Measurements from ENCODE around the gene PPP1R2.

The PPP1R2 gene

GRCh38 chr3:195549931-195550519, 6.9 kb upstream of the PPP1R2 start:
- Histone ChIP-seq H3K27ac (no peak overlapping the region), H3K27me3 (no peaks in the 10 kb centered on the region), H3K36me3 (no peaks in the 10 kb centered on the region), H3K9me3 (no peaks in the 10 kb centered on the region), H3K4me1 (peaks cover 0 to 15% (median 9%) of the 10 kb centered on the region in 4 donors), H3K4me3 (no peak overlapping the region)
- intact Hi-C loops (cut with DNase I; ENCODE audit: low total_unique reads) = loop anchor here (10.0 kb wide), 2 partner anchors 105 to 875 kb away; partner anchors contain the start of gene ACAP2
- no peak for DNase-seq
- no peak for TF ChIP-seq CTCF (IDR thresholded peaks at IDR 0.05)

GRCh38 chr3:195548987-195549386, 5.9 kb upstream of the PPP1R2 start:
- Histone ChIP-seq H3K4me1 (peaks cover 0 to 25% (median 19%) of the 10 kb centered on the region in 4 donors), H3K9me3 (no peaks in the 10 kb centered on the region), H3K27me3 (no peaks in the 10 kb centered on the region), H3K36me3 (no peaks in the 10 kb centered on the region), H3K27ac (no peak overlapping the region), H3K4me3 (no peak overlapping the region)
- intact Hi-C loops (cut with DNase I; ENCODE audit: low total_unique reads) = loop anchor here (10.0 kb wide), 1 partner anchor 104 kb away; the partner anchor contains the start of gene ACAP2
- DNase-seq = no peak
- TF ChIP-seq CTCF (IDR thresholded peaks at IDR 0.05) = no peak

GRCh38 chr3:195548501-195548900, 5.4 kb upstream of the PPP1R2 start:
- H3K27me3 ChIP-seq = no peaks in the 10 kb centered on the region
- H3K36me3 ChIP-seq = no peaks in the 10 kb centered on the region
- no peak for DNase-seq
- peaks cover 0 to 30% (median 24%) of the 10 kb centered on the region in 4 donors for H3K4me1 ChIP-seq
- no peak overlapping the region for H3K27ac ChIP-seq
- TF ChIP-seq CTCF (IDR thresholded peaks at IDR 0.05) = no peak
- no peak overlapping the region for H3K4me3 ChIP-seq
- intact Hi-C loops (cut with DNase I; ENCODE audit: low total_unique reads) = loop anchor here (10.0 kb wide), 1 partner anchor 104 kb away; the partner anchor contains the start of gene ACAP2
- no peaks in the 10 kb centered on the region for H3K9me3 ChIP-seq

- Histone ChIP-seq H3K27ac (no peak overlapping the region), H3K27me3 (no peaks in the 10 kb centered on the region), H3K9me3 (no peaks in the 10 kb centered on the region), H3K4me1 (peaks cover 0 to 31% (median 24%) of the 10 kb centered on the region in 4 donors), H3K36me3 (no peaks in the 10 kb centered on the region), H3K4me3 (no peak overlapping the region)
- DNase-seq = no peak
- intact Hi-C loops (cut with DNase I; ENCODE audit: low total_unique reads) = loop anchor here (10.0 kb wide), 1 partner anchor 103 kb away; the partner anchor contains the start of gene ACAP2
- TF ChIP-seq CTCF (IDR thresholded peaks at IDR 0.05) = no peak
Observed at GRCh38 chr3:195548006-195548405, 4.9 kb upstream of the PPP1R2 start.

- no peaks in the 10 kb centered on the region for H3K36me3 ChIP-seq
- DNase-seq = peak; percentile 73 to 90
- peak overlapping the region in 1 of 2 donors; percentile 9 for H3K4me3 ChIP-seq
- no peaks in the 10 kb centered on the region for H3K27me3 ChIP-seq
- no peak for TF ChIP-seq CTCF (IDR thresholded peaks at IDR 0.05)
- H3K27ac ChIP-seq = peak overlapping the region; percentile 63 to 74
- intact Hi-C loops (cut with DNase I; ENCODE audit: low total_unique reads) = loop anchor here (10.0 kb wide), 1 partner anchor 101 kb away; the partner anchor contains the start of gene ACAP2
- no peaks in the 10 kb centered on the region for H3K9me3 ChIP-seq
- H3K4me1 ChIP-seq = peaks cover 0 to 39% (median 32%) of the 10 kb centered on the region in 4 donors
Observed at GRCh38 chr3:195546130-195546560, 3.0 kb upstream of the PPP1R2 start.

Measured in tibial artery (tissue), 4 donors.